Left ventricle myocardium inferior (tissue), 1 donor: ENCODE results near the gene TCF15. TPM values are rescaled to one million over a fixed set of nuclear protein-coding genes. Genes with fewer than 3 reads are reported as not detected.

Experiments used
- DNase-seq: peaks from one replicate; pipeline ENCODE4 v3.0.0-alpha.2; 2020
- H3K27ac ChIP-seq: fragments of 200-600 bp; replicated peaks from 2 replicates; pipeline ENCODE4 v1.8.0; 2021
- H3K27me3 ChIP-seq: fragments of 200-600 bp; 2 replicates; pipeline ENCODE4 v1.8.0; 2021; ENCODE audit warnings: low read depth
- H3K36me3 ChIP-seq: fragments of 200-600 bp; 2 replicates; pipeline ENCODE4 v1.8.0; 2021
- H3K4me1 ChIP-seq: fragments of 200-600 bp; 2 replicates; pipeline ENCODE4 v1.8.0; 2021
- H3K4me3 ChIP-seq: fragments of 200-600 bp; 2 replicates; pipeline ENCODE4 v1.8.0; 2021; ENCODE audit warnings: mild to moderate bottlenecking, moderate library complexity
- H3K9me3 ChIP-seq: fragments of 200-600 bp; replicated peaks from 2 replicates; pipeline ENCODE4 v1.8.0; 2021
- intact Hi-C: fragments of 100-400 bp; cut with micrococcal nuclease; formaldehyde crosslinking; loops from one replicate; pipeline ENCODE4 v1.11.0; 2022
- long read RNA-seq: library from polyadenylated mRNA; unstranded; transcript quantifications from one replicate; pipeline ENCODE4 v2.0.0, GENCODE V29; 2021
- total RNA-seq: library from RNA; stranded (reverse); fragmentation: NEBNext Ultra II Directional; extraction: Animal tissue kit (Norgen Biotek cat#: 25700); gene quantifications from one replicate; pipeline ENCODE4 v1.2.1, GENCODE V29; 2021
- TF ChIP-seq, protein P1 (sequence below): fragments of 200-600 bp; IDR thresholded peaks from 2 replicates; pipeline ENCODE4 v1.8.0; 2021; ENCODE audit warnings: antibody characterized with exemption, mild to moderate bottlenecking, borderline replicate concordance
- donor health status: DM: no; HTN: yes; CAD: no; lungs with severe emphysema.

The TCF15 gene, protein sequence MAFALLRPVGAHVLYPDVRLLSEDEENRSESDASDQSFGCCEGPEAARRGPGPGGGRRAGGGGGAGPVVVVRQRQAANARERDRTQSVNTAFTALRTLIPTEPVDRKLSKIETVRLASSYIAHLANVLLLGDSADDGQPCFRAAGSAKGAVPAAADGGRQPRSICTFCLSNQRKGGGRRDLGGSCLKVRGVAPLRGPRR
- 11.1 TPM for total RNA-seq
- long read RNA-seq, transcript TCF15-201 (2 exons, 1,555 nt) = major isoform, 46 of 50 reads
- long read RNA-seq, partial matches to known transcripts = 0 of 50 reads
- long read RNA-seq, other reads (novel, unspliced or antisense) = 4 of 50 reads

DNA sequence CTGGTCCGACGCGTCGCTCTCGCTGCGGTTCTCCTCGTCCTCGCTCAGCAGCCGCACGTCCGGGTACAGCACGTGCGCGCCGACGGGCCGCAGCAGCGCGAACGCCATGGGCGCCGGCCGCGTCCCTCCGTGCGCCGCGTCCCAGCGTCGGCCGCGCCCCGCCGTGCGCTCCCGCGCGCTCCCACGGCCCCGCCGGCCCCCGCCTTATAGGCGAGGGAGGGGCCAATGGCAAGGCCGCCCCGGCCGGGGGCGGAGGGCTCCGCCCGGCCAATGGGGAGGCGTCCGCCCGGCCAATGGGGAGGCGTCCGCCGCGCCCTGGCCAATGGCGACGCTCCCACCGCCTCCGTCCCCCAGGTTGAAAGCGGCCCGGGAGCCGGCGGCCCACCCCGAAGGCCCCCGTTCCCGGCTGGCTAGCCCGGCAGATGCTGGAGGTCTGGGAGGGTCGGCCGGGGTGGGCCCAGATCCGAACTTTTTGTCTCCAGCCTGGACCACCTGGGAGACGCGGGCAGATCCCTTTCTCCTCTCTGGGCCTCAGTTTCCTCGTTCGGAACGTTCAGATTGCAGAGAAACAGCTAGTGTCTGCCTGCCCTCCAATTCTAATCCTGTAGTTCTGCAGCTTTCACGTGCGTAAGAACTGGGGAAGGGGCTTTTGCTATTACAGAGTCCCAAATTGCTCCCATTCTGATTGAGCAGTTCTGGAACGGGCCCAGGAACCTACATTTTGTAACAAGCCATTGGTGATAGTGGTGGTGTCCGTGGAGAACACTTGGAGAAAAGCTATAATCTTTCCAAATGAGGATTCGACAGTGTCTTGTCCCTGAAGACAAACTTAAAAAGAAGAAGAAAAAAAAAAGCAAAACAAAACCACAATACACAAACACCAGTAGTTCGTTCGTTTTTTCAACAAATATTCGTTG lies at the start of gene TCF15:
TSS of gene TCF15 (minus strand) at position 180 of the 917 bp plus-strand sequence. CDS start at position 108, 72 bp downstream.
- TF ChIP-seq, protein P1, sequence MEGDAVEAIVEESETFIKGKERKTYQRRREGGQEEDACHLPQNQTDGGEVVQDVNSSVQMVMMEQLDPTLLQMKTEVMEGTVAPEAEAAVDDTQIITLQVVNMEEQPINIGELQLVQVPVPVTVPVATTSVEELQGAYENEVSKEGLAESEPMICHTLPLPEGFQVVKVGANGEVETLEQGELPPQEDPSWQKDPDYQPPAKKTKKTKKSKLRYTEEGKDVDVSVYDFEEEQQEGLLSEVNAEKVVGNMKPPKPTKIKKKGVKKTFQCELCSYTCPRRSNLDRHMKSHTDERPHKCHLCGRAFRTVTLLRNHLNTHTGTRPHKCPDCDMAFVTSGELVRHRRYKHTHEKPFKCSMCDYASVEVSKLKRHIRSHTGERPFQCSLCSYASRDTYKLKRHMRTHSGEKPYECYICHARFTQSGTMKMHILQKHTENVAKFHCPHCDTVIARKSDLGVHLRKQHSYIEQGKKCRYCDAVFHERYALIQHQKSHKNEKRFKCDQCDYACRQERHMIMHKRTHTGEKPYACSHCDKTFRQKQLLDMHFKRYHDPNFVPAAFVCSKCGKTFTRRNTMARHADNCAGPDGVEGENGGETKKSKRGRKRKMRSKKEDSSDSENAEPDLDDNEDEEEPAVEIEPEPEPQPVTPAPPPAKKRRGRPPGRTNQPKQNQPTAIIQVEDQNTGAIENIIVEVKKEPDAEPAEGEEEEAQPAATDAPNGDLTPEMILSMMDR = no peak
- intact Hi-C loops = loop anchor here (5.0 kb wide), 1 partner anchor 48 kb away; no protein-coding TSS in a partner anchor
- H3K36me3 ChIP-seq = peaks cover 5% of the 10 kb centered on the region
- DNase-seq = peak; percentile 71
- H3K27me3 ChIP-seq = peaks cover 21% of the 10 kb centered on the region
- H3K4me3 ChIP-seq = peak within 1 kb of the TSS; percentile 80
- H3K27ac ChIP-seq = peak within 1 kb of the TSS; percentile 94
- H3K9me3 ChIP-seq = no peaks in the 10 kb centered on the region
- H3K4me1 ChIP-seq = peaks cover 64% of the 10 kb centered on the region

DNA sequence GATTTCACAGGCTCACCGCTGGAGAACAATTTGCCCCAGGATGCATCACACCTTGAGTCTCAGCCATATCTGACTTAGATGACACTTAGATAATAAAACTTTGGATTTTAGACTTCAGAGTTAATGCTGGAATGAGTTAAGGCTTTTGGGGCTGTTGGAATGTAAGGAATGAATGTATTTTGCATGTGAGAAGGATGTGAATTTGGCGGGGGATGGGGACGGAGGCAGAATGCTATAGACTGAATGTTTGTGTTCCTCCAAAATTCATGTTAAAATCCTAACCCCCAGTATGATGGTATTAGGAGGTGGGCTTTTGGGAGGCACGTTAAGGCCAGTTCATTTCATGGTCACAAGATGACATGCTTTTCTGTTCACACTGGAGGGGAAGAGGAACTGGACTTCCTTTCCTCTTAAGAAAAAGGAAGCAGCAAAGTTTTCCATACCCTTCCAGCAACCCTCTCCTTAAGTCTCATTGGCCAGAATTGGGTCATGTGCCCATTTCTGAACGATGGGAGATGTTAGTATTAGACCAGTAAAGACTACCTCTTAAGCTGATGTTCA lies 48.7 kb upstream of the TCF15 start:
- H3K27me3 ChIP-seq = peaks cover 48% of the 10 kb centered on the region
- no peaks in the 10 kb centered on the region for H3K9me3 ChIP-seq
- no peak overlapping the region for H3K27ac ChIP-seq
- no peak overlapping the region for H3K4me3 ChIP-seq
- no peaks in the 10 kb centered on the region for H3K36me3 ChIP-seq
- DNase-seq = no peak
- intact Hi-C loops = no loop called here
- TF ChIP-seq, protein P1 = no peak
- peaks cover 19% of the 10 kb centered on the region for H3K4me1 ChIP-seq

DNA sequence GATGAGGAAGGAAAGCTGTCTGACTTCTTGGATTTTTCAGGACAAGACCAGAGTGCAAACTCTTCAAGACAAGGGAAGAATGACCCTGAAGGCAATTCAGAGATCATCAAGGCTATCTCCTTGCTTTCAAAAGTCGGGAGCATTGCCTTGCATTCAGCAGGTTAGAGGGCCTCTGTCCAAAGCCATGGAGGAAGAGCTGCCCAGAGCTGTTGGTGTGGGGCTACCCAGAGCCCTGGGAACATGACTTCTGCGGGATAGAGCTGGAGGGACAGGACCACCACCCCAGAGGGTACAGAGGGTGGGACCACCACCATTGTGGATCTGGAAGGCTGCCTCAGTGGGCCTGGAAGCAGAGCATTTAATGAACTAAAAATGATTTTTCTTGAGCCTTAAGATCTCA lies 48.1 kb upstream of the TCF15 start:
- DNase-seq = no peak
- no peaks in the 10 kb centered on the region for H3K36me3 ChIP-seq
- peaks cover 42% of the 10 kb centered on the region for H3K27me3 ChIP-seq
- peaks cover 19% of the 10 kb centered on the region for H3K4me1 ChIP-seq
- H3K9me3 ChIP-seq = no peaks in the 10 kb centered on the region
- TF ChIP-seq, protein P1 = no peak
- H3K4me3 ChIP-seq = no peak overlapping the region
- no peak overlapping the region for H3K27ac ChIP-seq
- intact Hi-C loops = no loop called here

DNA sequence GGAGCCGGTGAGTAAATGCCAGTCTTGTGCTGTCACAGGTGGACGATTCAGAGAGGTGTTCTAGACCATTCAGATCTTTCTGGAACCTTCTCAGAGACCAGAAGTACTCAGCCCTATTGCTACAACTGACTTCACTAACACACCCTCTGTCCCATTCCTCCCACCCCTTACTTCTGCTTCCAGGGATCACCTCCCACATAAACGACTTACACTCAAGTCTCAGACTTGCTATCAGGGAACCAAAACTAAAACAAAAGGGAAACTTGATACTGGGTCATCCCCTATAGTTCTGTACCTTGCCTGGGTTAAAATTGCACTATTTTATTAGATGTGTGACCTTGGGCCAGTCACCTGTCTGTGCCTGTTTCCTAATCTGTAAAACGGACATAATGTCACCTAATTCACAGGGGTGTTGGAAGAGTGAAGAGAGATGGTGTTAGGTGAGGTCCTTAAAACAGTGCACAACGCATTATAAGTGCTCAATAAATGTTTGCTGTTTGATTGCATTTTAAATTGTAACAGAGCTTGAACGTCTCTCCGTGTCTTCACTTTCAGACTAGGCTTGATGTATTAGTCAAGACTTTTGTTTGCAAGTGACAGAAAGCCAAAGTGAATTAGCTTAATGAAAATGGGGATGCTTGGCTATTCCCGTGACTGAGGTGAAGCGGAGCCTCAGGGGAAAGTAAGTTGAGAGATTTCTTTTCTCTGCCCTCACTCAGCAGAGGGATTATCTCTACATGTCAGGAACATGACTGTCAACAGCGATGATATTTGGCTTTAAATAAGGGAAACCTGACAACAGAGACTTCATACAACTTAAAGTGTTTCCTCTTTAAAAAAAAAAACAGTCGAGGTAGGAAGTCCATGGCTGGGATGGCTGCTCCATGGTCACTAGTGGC lies 45.9 kb upstream of the TCF15 start:
- Histone ChIP-seq H3K27me3 (peaks cover 20% of the 10 kb centered on the region), H3K27ac (no peak overlapping the region), H3K4me3 (no peak overlapping the region), H3K4me1 (peaks cover 34% of the 10 kb centered on the region), H3K9me3 (no peaks in the 10 kb centered on the region), H3K36me3 (peaks cover 3% of the 10 kb centered on the region)
- no peak for DNase-seq
- intact Hi-C loops = no loop called here
- TF ChIP-seq, protein P1 = no peak

DNA sequence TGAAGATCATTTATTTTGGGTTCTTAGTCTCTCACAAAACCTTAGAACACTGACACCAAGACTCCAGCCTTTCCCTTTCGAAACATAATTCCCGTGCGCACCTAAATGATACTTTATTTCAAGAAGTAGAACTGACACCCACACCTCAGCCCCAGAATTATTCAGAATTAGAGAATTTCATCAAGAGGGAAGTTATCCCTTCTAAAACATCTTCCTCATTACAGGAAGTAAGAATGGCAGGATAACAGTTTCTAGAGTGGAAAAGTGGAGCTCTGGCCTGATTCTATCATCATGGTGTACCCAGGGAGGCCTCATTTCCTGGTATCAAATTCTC lies 44.3 kb upstream of the TCF15 start:
- DNase-seq = no peak
- Histone ChIP-seq H3K36me3 (peaks cover 19% of the 10 kb centered on the region), H3K4me1 (peaks cover 44% of the 10 kb centered on the region), H3K9me3 (no peaks in the 10 kb centered on the region), H3K27me3 (peaks cover 7% of the 10 kb centered on the region), H3K27ac (peak overlapping the region; percentile 96), H3K4me3 (peak overlapping the region; percentile 86)
- TF ChIP-seq, protein P1 = no peak
- intact Hi-C loops = no loop called here
